HG03095 (cell line): Measurements from ENCODE around the gene H2BK1.

Experiments
- ATAC-seq: cut with Tn5 transposase; IDR thresholded peaks from one replicate; pipeline ENCODE4 v1.9.1; 2021; ENCODE audit warnings: moderate library complexity; ENCODE audit not compliant: unreplicated experiment

Gene H2BK1

GRCh38 chr7:151245360-151246101 lies 35.2 kb upstream of the H2BK1 start:
- ATAC-seq, result peak; percentile 39

- ATAC-seq, result no peak
Observed at GRCh38 chr7:151244841-151245346, 34.6 kb upstream of the H2BK1 start.

GRCh38 chr7:151244196-151244840 lies 34.0 kb upstream of the H2BK1 start:
- ATAC-seq, result no peak

- no peak for ATAC-seq
Observed at GRCh38 chr7:151243408-151244195, 33.3 kb upstream of the H2BK1 start.

- no peak for ATAC-seq
Observed at GRCh38 chr7:151243045-151243349, 32.7 kb upstream of the H2BK1 start.

- no peak for ATAC-seq
Observed at GRCh38 chr7:151242159-151243044, 32.1 kb upstream of the H2BK1 start.

GRCh38 chr7:151241755-151242096 lies 31.4 kb upstream of the H2BK1 start:
- no peak for ATAC-seq

- no peak for ATAC-seq
Observed at GRCh38 chr7:151240942-151241754, 30.9 kb upstream of the H2BK1 start.

- ATAC-seq, result no peak
Observed at GRCh38 chr7:151240536-151240935, 30.2 kb upstream of the H2BK1 start.

- ATAC-seq, result no peak
Observed at GRCh38 chr7:151239837-151240459, 29.7 kb upstream of the H2BK1 start.

GRCh38 chr7:151238924-151239836 lies 28.9 kb upstream of the H2BK1 start:
- no peak for ATAC-seq

GRCh38 chr7:151238190-151238810 lies 28.0 kb upstream of the H2BK1 start:
- no peak for ATAC-seq

GRCh38 chr7:151237244-151238189 lies 27.2 kb upstream of the H2BK1 start:
- no peak for ATAC-seq

- no peak for ATAC-seq
Observed at GRCh38 chr7:151236406-151236805, 26.1 kb upstream of the H2BK1 start.

- ATAC-seq, result no peak
Observed at GRCh38 chr7:151235091-151235787, 25.0 kb upstream of the H2BK1 start.

GRCh38 chr7:151233804-151234203 lies 23.5 kb upstream of the H2BK1 start:
- no peak for ATAC-seq
